C4-2B (cell line): Measurements from ENCODE around the gene ZNF154.

Experiments used
- CTCF ChIP-seq: fragments of 450-650 bp; conservative IDR thresholded peaks from 2 replicates; pipeline ENCODE4 v1.5.1; 2017; ENCODE audit warnings: mild to moderate bottlenecking
- ZFX ChIP-seq: fragments of 450-650 bp; IDR thresholded peaks from 2 replicates; pipeline ENCODE4 v1.6.1; 2017

- TF ChIP-seq CTCF: no peak
- TF ChIP-seq ZFX: no peak
Observed at GRCh38 chr19:57712222-57712621, 3.2 kb upstream of the ZNF154 start.
